HepG2 (cell line): Measurements from ENCODE around the gene DHX8. TPM values are rescaled to one million over a fixed set of nuclear protein-coding genes. Genes with fewer than 3 reads are reported as not detected.

Experiments used
- FOXA1 ChIP-seq, 2 experiments: fragments of 450-650 bp in 1 of 2; sonication (generic) in 1 of 2; formaldehyde crosslinking in 1 of 2; IDR thresholded peaks; 2 replicates each; pipeline versions ENCODE4 v1.4.0 to v1.6.1; 2016 to 2020; ENCODE audit warnings: missing genetic modification reagents in 1 of 2
- HDAC1 ChIP-seq: sonication (generic); formaldehyde crosslinking; IDR thresholded peaks from 2 replicates; pipeline ENCODE4 v1.5.1; 2020; ENCODE audit warnings: mild to moderate bottlenecking, missing genetic modification reagents
- HOXA5 ChIP-seq: sonication (generic); formaldehyde crosslinking; IDR thresholded peaks from 2 replicates; pipeline ENCODE4 v1.4.0; 2020; ENCODE audit warnings: missing genetic modification reagents
- MAFK ChIP-seq, 2 experiments: IDR thresholded peaks in 1 of 2; conservative IDR thresholded peaks in 1 of 2; 2 replicates each; pipeline ENCODE4 v1.6.1; 2011; ENCODE audit warnings: improper control_type of control experiment in 2 of 2, low read length in 2 of 2
- MBD4 ChIP-seq: IDR thresholded peaks from 2 replicates; pipeline ENCODE4 v1.6.1; 2012; ENCODE audit warnings: low read length, inconsistent platforms, borderline replicate concordance
- NKX3-1 ChIP-seq: sonication (generic); formaldehyde crosslinking; IDR thresholded peaks from 2 replicates; pipeline ENCODE4 v1.5.0; 2020; ENCODE audit warnings: missing genetic modification reagents
- PHF21A ChIP-seq: sonication (generic); formaldehyde crosslinking; IDR thresholded peaks from 2 replicates; pipeline ENCODE4 v1.5.0; 2020; ENCODE audit warnings: mild to moderate bottlenecking, missing genetic modification reagents
- ZFP36L2 ChIP-seq: sonication (generic); formaldehyde crosslinking; IDR thresholded peaks from 2 replicates; pipeline ENCODE4 v1.4.0; 2020; ENCODE audit warnings: missing genetic modification reagents
- ZNF138 ChIP-seq: sonication (generic); formaldehyde crosslinking; IDR thresholded peaks from 2 replicates; pipeline ENCODE4 v1.5.0; 2020; ENCODE audit warnings: mild to moderate bottlenecking, low read depth, missing genetic modification reagents
- ZNF292 ChIP-seq: sonication (generic); formaldehyde crosslinking; IDR thresholded peaks from 2 replicates; pipeline ENCODE4 v1.8.1; 2022; ENCODE audit warnings: mild to moderate bottlenecking, low read depth, missing genetic modification reagents, borderline replicate concordance
- ZNF331 ChIP-seq: sonication (generic); formaldehyde crosslinking; IDR thresholded peaks from 2 replicates; pipeline ENCODE4 v1.4.0; 2020; ENCODE audit warnings: missing genetic modification reagents
- ZNF546 ChIP-seq: sonication (generic); formaldehyde crosslinking; conservative IDR thresholded peaks from 2 replicates; pipeline ENCODE4 v1.8.1; 2023; ENCODE audit warnings: mild to moderate bottlenecking, missing genetic modification reagents
- ZNF660 ChIP-seq: sonication (generic); formaldehyde crosslinking; IDR thresholded peaks from 2 replicates; pipeline ENCODE4 v1.5.1; 2020; ENCODE audit warnings: mild to moderate bottlenecking, low read depth, missing genetic modification reagents, borderline replicate concordance
- polyA plus RNA-seq, 8 experiments: library from polyadenylated mRNA; depleted of rRNA in 3 of 8; stranded (reverse) in 7 of 8; unstranded in 1 of 8; fragments of >200 nt; fragmentation: Illumina TruSeq in 4 of 8; extraction: Trizol in 4 of 8; gene quantifications; 2 replicates each; pipeline versions ENCODE4 v1.2.1 to v1.2.3, GENCODE V29; 2011 to 2016; ENCODE audit warnings: low read depth in 4 of 8, missing spikeins in 1 of 8, mixed read lengths in 1 of 8; ENCODE audit not compliant: insufficient read depth in 1 of 8
- total RNA-seq, 5 experiments: library from RNA; depleted of rRNA; stranded (reverse); fragments of >200 nt; fragmentation: Illumina TruSeq; extraction: Trizol; gene quantifications; 2 replicates each; pipeline ENCODE4 v1.2.3, GENCODE V29; 2016; ENCODE audit warnings: low read depth in 1 of 5
- TF ChIP-seq, protein P1 (sequence below): sonication (generic); formaldehyde crosslinking; IDR thresholded peaks from 2 replicates; pipeline ENCODE4 v1.4.0; 2020; ENCODE audit warnings: missing genetic modification reagents
- TF ChIP-seq, protein P2 (sequence below): sonication (generic); formaldehyde crosslinking; IDR thresholded peaks from 2 replicates; pipeline ENCODE4 v1.4.0; 2020; ENCODE audit warnings: mild to moderate bottlenecking, missing genetic modification reagents
- TF ChIP-seq, protein P3 (sequence below): sonication (generic); formaldehyde crosslinking; IDR thresholded peaks from 2 replicates; pipeline ENCODE4 v1.4.0; 2020; ENCODE audit warnings: missing genetic modification reagents, borderline replicate concordance
- TF ChIP-seq, protein P4 (sequence below): sonication (generic); formaldehyde crosslinking; conservative IDR thresholded peaks from 2 replicates; pipeline ENCODE4 v1.4.0; 2020; ENCODE audit warnings: mild to moderate bottlenecking, missing genetic modification reagents, moderate library complexity

Gene DHX8
- total and polyA plus RNA-seq, 2 of the 13 experiments (the other 11 are each of a cell fraction or from before 2014, with no cell fraction given), result 24.8 to 48.9 TPM

DNA sequence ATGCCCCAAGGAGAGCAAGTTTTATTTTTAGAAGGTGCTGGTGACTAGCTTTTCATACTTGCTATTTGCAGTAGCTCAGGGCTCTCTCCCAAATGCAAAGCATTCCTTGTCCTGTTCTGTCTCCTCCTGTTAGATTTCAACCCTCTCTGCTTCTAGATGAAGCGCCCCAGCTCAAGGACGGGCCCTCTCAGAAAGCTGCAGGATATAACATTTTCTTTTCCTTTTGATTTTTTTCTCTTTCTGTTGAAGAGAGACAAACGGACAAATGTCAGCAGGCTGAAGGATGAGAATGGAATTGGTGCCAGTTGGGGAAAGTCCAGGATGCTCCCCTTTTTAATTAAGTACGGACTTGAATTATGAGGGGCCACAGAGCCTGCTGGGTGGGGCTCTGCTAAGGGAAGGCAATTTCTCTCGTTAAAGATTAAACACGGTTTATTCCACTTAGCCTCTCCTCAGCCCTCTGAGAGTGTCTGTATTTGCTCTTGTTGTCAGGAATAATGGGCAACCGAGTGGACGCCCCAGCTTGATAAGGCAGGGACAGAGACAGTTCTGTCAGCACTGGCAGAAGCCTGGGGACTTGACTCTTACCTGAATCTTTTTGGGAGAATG lies 68.6 kb downstream of the DHX8 start (continued):
- TF ChIP-seq, protein P1, sequence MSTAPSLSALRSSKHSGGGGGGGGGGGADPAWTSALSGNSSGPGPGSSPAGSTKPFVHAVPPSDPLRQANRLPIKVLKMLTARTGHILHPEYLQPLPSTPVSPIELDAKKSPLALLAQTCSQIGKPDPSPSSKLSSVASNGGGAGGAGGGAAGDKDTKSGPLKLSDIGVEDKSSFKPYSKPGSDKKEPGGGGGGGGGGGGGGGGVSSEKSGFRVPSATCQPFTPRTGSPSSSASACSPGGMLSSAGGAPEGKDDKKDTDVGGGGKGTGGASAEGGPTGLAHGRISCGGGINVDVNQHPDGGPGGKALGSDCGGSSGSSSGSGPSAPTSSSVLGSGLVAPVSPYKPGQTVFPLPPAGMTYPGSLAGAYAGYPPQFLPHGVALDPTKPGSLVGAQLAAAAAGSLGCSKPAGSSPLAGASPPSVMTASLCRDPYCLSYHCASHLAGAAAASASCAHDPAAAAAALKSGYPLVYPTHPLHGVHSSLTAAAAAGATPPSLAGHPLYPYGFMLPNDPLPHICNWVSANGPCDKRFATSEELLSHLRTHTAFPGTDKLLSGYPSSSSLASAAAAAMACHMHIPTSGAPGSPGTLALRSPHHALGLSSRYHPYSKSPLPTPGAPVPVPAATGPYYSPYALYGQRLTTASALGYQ (CRISPR knock-in tag), result peak; percentile 74; the same call in 1 of the 2 replicates
- TF ChIP-seq FOXA1 (IDR thresholded peaks at IDR 0.05), result no peak
- TF ChIP-seq FOXA1 (CRISPR knock-in tag; IDR thresholded peaks at IDR 0.05), result peak; percentile 76
- TF ChIP-seq, protein P2, sequence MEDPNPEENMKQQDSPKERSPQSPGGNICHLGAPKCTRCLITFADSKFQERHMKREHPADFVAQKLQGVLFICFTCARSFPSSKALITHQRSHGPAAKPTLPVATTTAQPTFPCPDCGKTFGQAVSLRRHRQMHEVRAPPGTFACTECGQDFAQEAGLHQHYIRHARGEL (CRISPR knock-in tag), result no peak
- peak; percentile 87 for TF ChIP-seq PHF21A (CRISPR knock-in tag)
- peak; percentile 60; the same call in 1 of the 2 replicates for TF ChIP-seq ZNF292
- peak; percentile 18; the same call in 1 of the 2 replicates for TF ChIP-seq HOXA5 (CRISPR knock-in tag)
- TF ChIP-seq ZNF660, result no peak
- TF ChIP-seq ZNF546 (CRISPR knock-in tag), result 0 out of 2 replicates have a peak, but pooled peaks have one; percentile 48
- TF ChIP-seq, protein P3, sequence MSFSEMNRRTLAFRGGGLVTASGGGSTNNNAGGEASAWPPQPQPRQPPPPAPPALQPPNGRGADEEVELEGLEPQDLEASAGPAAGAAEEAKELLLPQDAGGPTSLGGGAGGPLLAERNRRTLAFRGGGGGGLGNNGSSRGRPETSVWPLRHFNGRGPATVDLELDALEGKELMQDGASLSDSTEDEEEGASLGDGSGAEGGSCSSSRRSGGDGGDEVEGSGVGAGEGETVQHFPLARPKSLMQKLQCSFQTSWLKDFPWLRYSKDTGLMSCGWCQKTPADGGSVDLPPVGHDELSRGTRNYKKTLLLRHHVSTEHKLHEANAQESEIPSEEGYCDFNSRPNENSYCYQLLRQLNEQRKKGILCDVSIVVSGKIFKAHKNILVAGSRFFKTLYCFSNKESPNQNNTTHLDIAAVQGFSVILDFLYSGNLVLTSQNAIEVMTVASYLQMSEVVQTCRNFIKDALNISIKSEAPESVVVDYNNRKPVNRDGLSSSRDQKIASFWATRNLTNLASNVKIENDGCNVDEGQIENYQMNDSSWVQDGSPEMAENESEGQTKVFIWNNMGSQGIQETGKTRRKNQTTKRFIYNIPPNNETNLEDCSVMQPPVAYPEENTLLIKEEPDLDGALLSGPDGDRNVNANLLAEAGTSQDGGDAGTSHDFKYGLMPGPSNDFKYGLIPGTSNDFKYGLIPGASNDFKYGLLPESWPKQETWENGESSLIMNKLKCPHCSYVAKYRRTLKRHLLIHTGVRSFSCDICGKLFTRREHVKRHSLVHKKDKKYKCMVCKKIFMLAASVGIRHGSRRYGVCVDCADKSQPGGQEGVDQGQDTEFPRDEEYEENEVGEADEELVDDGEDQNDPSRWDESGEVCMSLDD, result peak; percentile 94
- 0 out of 2 replicates have a peak, but pooled peaks have one; percentile 29 for TF ChIP-seq MBD4
- TF ChIP-seq ZNF138 (CRISPR knock-in tag), result no peak
- TF ChIP-seq ZNF331 (CRISPR knock-in tag), result peak; percentile 66; the same call in 1 of the 2 replicates
- peak; percentile 44 for TF ChIP-seq HDAC1 (CRISPR knock-in tag)
- TF ChIP-seq ZFP36L2 (CRISPR knock-in tag), result no peak
- TF ChIP-seq MAFK (conservative IDR thresholded peaks at IDR 0.05 in 1 of 2, IDR thresholded peaks at IDR 0.05 in 1 of 2; ENCODE audit: low read length in 2 of 2), result no peak
- TF ChIP-seq, protein P4, sequence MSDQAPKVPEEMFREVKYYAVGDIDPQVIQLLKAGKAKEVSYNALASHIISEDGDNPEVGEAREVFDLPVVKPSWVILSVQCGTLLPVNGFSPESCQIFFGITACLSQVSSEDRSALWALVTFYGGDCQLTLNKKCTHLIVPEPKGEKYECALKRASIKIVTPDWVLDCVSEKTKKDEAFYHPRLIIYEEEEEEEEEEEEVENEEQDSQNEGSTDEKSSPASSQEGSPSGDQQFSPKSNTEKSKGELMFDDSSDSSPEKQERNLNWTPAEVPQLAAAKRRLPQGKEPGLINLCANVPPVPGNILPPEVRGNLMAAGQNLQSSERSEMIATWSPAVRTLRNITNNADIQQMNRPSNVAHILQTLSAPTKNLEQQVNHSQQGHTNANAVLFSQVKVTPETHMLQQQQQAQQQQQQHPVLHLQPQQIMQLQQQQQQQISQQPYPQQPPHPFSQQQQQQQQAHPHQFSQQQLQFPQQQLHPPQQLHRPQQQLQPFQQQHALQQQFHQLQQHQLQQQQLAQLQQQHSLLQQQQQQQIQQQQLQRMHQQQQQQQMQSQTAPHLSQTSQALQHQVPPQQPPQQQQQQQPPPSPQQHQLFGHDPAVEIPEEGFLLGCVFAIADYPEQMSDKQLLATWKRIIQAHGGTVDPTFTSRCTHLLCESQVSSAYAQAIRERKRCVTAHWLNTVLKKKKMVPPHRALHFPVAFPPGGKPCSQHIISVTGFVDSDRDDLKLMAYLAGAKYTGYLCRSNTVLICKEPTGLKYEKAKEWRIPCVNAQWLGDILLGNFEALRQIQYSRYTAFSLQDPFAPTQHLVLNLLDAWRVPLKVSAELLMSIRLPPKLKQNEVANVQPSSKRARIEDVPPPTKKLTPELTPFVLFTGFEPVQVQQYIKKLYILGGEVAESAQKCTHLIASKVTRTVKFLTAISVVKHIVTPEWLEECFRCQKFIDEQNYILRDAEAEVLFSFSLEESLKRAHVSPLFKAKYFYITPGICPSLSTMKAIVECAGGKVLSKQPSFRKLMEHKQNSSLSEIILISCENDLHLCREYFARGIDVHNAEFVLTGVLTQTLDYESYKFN (CRISPR knock-in tag), result peak; percentile 93
- TF ChIP-seq NKX3-1 (CRISPR knock-in tag), result peak; percentile 87
